ENCODE data around the gene ITGA1.
"Not testable (repeated sequence)": the region's sequence is repeated elsewhere in the genome, so short reads cannot be mapped to it uniquely, and the experiment has no call there.

The ITGA1 gene

DNA sequence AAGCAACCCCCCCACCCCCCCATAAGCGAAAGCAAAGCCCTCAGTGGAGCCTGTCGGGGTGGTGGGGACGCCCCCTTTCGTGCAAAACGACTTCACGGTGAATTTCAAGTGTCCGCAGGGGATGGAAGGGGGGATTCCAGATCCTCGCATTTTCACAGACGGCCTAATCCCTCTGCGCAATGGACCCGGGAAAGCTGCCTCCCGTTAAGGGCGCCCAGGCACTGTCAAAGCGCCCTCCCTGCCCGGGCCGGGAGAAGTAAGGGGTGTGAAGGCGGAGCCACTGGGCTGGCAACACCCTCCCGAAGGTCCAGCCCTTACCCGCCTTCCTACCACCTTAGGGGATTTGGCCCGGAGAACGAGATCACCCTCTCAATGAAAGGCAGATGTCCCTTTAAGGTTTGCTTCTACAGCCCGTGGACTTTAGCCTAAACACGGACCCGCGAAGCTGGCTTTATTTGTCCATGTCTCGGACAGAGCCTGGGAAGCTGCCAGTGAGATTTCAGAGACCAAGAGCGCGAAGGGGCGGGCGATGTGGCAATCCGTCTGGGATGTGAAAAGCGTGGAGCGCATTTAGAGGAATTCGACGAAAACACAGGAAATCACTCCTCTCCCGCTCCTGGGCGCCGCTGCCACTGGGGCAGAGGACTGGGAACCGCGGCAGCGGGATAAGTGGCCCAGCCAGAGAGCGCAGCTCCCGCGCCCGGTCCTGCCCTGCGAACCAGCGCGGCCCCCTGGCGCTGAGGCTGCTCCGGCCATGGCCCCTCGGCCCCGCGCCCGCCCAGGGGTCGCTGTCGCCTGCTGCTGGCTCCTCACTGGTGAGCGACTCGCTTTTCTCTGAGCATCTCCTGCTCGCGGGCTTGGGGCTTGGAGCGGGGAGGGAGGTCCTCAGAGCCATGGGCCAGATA is at the start of gene ITGA1, which contains the start of gene PELO:
Gene ITGA1, plus strand, starts transcription at position 317 of the 905 bp plus-strand sequence. Its CDS starts 438 bp downstream, at position 755.
Gene PELO, plus strand, starts transcription at position 317 of the 905 bp plus-strand sequence. CDS start 12,479 bp downstream, outside the sequence.
- DNase-seq: peak; percentile 81

- DNase-seq: no peak
Observed at GRCh38 chr5:52738095-52738506, 49.6 kb upstream of the ITGA1 start.

GRCh38 chr5:52740007-52740406 is 47.7 kb upstream of the ITGA1 start:
- no peak for DNase-seq

GRCh38 chr5:52743012-52743411 is 44.7 kb upstream of the ITGA1 start:
- DNase-seq: no peak

DNA sequence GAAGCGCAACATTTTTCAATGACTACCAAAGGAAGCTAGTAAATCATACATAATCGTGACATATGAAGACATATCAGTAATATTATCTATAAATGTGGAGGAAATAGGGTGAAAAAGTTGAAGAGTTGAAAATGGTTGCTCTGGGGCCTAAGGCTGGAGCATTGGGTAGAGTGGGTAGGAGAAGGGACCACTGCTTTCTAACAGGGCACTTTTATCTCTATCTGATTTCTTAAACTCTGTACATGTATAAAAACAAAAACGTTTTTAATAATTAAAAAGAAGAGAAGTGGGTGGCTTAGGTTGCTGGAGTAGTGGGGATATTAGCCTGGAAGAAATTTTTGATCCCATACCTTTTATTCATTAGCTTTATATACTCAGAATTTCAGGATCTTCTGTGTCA is 44.2 kb upstream of the ITGA1 start:
- DNase-seq: no peak

DNA sequence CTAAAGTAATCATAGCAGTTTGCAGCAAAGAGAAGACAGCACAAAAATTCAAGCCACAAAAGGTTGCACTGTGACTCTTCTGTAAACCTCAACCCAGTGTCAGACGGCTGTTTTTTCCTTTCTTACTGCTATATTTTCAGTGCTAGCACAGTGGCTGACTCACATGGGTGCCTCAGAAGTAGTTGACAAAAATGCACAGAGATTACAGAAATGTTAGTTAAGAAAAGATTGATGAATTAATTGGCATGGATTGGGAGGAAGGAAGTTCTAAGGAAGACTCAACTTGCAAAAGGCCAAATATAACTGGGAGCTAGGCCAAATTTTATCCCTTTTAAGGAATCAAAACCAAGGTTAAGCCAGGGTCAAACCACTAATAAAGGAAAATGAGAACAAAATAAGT is 43.7 kb upstream of the ITGA1 start:
- no peak for DNase-seq

DNA sequence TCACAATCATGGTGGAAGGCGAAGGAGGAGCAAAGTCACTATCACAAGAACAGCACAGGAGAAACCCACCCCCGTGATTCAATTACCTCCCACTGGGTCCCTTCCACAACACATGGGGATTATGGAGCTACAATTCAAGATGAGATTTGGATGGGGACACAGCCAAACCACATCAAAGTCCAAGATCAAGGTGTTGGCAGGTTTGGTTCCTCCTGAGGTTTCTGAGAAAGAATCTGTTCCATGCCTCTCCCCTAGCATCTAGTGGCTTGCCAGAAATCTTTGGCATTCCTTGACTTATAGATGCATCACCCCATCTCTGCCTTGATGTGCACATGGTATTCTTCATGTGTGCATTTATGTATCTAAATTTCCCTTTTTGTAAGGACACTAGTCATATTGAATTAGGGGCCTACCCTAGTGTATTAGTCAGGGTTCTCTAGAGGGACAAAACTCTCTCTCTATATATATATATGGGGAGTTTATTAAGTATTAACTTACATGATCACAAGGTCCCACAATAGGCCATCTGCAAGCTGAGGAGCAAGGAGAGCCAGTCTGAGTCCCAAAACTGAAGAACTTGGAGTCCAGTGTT is 42.8 kb upstream of the ITGA1 start:
- not testable (repeated sequence) for DNase-seq

- no peak for DNase-seq
Observed at GRCh38 chr5:52746539-52746938, 41.2 kb upstream of the ITGA1 start.

DNA sequence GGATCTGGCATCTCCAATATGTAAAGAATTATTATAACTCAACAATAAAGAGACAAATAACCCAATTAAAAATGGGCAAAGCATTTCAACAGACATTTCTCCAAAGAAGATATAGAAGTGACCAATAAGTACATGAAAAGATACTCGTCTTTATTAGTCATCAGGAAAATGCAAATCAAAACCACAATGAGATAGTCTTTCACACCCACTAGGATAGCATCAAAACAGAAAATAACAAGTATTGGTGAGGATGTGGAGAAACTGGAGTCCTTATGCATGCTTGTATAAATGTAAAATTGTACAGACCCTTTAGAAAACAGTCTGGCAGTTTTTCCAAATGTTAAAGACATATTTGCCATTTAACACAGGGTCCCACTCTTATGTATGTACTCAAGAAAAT is 39.1 kb upstream of the ITGA1 start:
- no peak for DNase-seq

DNA sequence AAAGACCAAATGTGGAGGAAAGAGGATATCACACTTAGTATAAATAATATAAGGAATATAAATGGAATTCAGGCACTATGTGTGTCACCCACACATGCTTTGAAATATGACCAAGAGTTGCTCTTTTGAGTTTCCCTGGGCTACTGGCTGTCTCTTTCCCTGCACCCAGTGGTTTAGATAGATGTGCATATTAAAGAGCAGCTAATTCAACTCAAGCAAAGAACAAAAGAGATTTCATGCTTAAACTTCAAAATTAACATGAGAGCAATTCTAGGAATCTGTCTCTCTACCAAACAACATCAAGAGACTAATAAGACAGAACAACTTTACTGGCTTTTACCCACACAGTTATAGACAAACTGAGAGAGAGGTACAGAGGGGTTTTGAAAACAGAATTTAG is 38.0 kb upstream of the ITGA1 start:
- DNase-seq: no peak

- no peak for DNase-seq
Observed at GRCh38 chr5:52751137-52751536, 36.6 kb upstream of the ITGA1 start.

DNA sequence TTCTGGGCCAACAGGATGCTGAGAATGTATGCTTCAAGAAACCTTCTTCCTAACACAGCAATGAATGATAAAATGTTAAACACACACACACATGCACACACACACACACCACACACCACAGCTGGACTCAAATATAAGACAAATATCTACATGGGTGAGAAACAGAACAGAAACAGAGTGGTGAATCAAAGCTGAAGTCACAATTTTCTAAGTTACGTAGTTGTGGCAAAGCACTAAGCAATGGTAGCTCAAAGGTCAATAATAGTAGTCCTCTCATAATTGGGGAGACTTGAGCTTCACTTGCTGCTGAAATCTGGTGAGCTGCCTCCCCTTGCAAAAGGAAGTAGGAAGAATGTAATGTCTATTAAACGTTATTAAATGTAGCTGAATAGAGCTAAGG is 33.7 kb upstream of the ITGA1 start:
- DNase-seq: no peak

- no peak for DNase-seq
Observed at GRCh38 chr5:52757527-52757926, 30.2 kb upstream of the ITGA1 start.

DNA sequence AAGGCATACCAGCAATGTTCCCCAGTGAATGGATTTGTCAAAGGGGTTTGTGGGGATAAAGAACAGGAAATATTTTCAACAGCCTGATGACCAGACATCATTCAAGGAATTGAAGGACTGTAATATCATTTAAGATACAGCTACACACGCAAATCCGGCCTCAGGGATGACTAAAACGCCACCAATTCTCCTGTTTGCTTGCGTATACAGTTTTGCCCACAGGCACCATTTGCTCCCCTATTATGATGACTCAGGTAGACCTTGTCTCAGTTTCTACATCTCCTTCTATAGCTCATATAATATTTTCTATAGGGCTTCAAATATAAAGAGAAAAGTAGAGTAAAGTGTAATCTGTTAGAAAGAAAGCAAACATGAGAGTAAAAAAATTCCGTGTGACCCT is 29.7 kb upstream of the ITGA1 start:
- DNase-seq: no peak

GRCh38 chr5:52759331-52759730 is 28.4 kb upstream of the ITGA1 start:
- no peak for DNase-seq

- no peak for DNase-seq
Observed at GRCh38 chr5:52760695-52761366, 26.9 kb upstream of the ITGA1 start.

DNA sequence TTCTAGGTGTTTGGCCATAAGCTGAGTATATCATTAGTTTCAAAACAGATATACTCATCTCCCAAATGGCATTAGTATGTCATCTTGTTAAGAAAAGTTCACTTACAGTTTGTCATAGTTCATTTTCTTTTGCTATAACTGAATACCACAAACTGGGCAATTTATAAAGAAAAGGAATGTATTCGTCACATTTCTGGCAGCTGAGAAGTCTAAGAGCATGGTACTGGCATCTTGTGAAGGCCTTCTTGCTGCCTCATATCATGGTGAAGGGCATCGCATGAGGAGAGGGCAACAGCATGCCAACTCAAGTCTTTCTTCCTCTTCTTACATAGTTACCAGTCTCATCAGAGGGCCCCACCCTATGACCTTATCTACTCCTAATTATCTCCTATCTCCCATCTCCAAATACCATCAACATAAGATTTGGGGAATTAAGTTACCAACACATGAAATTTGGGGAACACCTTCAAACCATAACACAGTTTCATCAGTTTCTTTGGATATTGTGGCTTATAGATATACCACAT is 20.4 kb upstream of the ITGA1 start:
- DNase-seq: no peak

- no peak for DNase-seq
Observed at GRCh38 chr5:52767766-52768480, 19.8 kb upstream of the ITGA1 start.

DNA sequence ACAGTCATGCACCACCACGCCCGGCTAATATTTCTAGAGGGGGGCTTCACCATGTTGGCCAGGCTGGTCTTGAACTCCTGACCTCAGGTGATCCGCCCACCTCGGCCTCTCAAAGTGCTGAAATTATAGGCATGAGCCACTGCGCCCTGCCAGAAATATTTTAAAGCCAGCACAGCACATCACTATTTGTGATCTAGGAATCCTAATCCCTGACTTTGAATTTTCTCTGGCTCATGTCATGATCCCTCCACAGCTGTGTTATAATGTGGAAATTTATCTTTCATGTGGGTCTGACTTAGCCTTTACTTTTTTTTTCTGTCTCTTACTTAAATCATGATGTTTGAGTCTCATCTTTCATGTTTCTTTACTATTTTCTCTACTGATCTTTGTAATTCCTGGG is 18.7 kb upstream of the ITGA1 start:
- no peak for DNase-seq

DNA sequence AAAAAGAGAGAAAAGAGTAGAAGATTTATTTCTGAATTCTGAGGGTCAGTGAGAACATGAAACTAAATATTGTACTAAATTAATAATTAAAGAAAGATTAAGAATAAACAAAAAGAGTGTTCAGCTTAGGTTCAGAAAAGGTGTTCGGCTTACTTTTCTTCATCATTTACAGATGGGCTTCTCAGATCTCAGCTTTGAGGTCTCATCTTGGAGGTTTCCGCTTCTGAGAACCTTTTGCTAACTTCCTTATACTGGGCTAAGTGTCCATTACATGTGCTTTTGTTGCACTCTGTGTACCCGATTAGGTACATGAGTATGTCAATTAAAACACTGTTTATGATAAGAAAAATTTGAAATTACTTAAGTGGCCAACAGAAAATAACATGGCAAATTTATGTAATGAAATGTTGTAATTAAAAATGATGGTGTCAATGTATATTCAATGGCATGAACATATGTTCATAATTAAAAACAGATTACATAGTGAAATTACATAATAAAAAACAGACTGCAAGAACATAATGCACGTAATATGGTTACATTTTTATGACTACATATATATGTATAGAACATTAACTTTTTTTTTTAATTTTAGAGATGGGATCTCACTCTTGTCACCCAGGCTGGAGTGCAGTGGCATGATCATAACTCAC is 17.3 kb upstream of the ITGA1 start:
- no peak for DNase-seq

DNA sequence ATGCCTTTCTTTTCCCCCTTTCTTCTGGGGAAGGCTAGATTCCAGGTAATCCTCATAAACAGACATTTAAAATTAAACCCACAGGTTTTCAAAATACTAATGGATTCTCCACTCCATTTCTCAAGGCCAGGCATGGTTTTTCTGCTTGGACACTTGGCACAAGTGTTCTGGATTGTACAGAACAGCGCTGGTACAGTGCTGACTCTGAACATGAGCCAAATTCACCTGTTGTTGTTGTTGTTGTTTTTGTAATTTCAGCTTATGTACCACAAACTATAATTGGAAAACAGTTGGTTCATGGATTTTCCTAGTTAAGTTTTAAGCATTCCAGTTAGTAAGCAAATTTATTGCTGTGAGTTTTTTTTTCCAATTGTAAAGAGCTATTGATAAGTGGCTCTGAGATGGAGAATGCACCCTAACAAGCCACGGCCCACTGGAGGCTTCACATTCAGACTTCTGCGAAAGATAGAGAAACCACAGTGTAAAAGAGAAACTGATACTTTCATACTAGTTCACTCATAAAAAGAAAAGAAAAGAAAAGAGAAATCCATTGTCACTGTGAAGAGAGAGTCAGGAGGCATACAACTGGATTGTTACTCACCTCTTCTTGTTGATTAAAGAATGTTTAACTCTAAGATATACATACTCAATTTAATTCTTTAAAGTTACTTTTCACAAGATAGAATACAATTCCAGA is 16.2 kb upstream of the ITGA1 start:
- DNase-seq: no peak

- DNase-seq: no peak
Observed at GRCh38 chr5:52772668-52773067, 15.0 kb upstream of the ITGA1 start.

Measured in femur (tissue), 1 donor.